GM23338 (cell line): ENCODE data around the gene TOM1L2. TPM values are rescaled to one million over a fixed set of nuclear protein-coding genes. Genes with fewer than 3 reads are reported as not detected.

Source experiments
- ATAC-seq: fragments of 200-7000 bp; cut with Tn5 transposase; 3 replicates; pipeline ENCODE4 v1.9.1; 2020
- DNase-seq: peaks from one replicate; pipeline ENCODE4 v3.0.0-alpha.2; 2015; ENCODE audit warnings: low spot score
- H2AFZ ChIP-seq: fragments of 200-600 bp; sonication (generic); 2 replicates; pipeline ENCODE4 v1.8.0; 2016; ENCODE audit warnings: antibody characterized with exemption, mild to moderate bottlenecking, moderate library complexity
- H3F3A ChIP-seq: fragments of 200-600 bp; sonication (generic); replicated peaks from 2 replicates; pipeline ENCODE4 v1.8.0; 2017; ENCODE audit warnings: antibody characterized with exemption, mixed run types, low read depth
- H3K27ac ChIP-seq: fragments of 200-600 bp; sonication (generic); 2 replicates; pipeline ENCODE4 v1.6.1; 2016; ENCODE audit warnings: low read depth
- H3K27me3 ChIP-seq: fragments of 200-600 bp; sonication (generic); 2 replicates; pipeline ENCODE4 v1.8.0; 2016; ENCODE audit warnings: mild to moderate bottlenecking, mixed run types, moderate library complexity; ENCODE audit not compliant: insufficient read depth
- H3K36me3 ChIP-seq: fragments of 200-600 bp; sonication (generic); 2 replicates; pipeline ENCODE4 v1.8.0; 2016; ENCODE audit warnings: mild to moderate bottlenecking; ENCODE audit not compliant: insufficient read depth
- H3K4me1 ChIP-seq: fragments of 200-600 bp; sonication (generic); 2 replicates; pipeline ENCODE4 v1.8.0; 2016; ENCODE audit warnings: mild to moderate bottlenecking, moderate library complexity; ENCODE audit not compliant: insufficient read depth
- H3K4me2 ChIP-seq: fragments of 200-600 bp; sonication (generic); 2 replicates; pipeline ENCODE4 v1.7.1; 2017; ENCODE audit warnings: mixed run types
- H3K4me3 ChIP-seq: fragments of 200-600 bp; sonication (generic); 2 replicates; pipeline ENCODE4 v1.6.1; 2016; ENCODE audit warnings: mixed run types
- H3K79me2 ChIP-seq: fragments of 200-600 bp; sonication (generic); replicated peaks from 2 replicates; pipeline ENCODE4 v1.8.0; 2017; ENCODE audit warnings: mild to moderate bottlenecking; ENCODE audit not compliant: insufficient read depth
- H3K9me2 ChIP-seq: fragments of 200-600 bp; sonication (generic); 2 replicates; pipeline ENCODE4 v1.8.0; 2017; ENCODE audit not compliant: insufficient read depth
- H4K20me1 ChIP-seq: fragments of 200-600 bp; sonication (generic); replicated peaks from 2 replicates; pipeline ENCODE4 v1.8.0; 2017; ENCODE audit warnings: mild to moderate bottlenecking; ENCODE audit not compliant: insufficient read depth
- H3K27ac Mint-ChIP-seq: 2 replicates; pipeline ENCODE4 v1.8.0; 2020; ENCODE audit warnings: inconsistent platforms, mild to moderate bottlenecking, moderate library complexity, mixed read lengths
- H3K27me3 Mint-ChIP-seq: 3 replicates; pipeline ENCODE4 v1.8.0; 2022; ENCODE audit warnings: low read depth, mild to moderate bottlenecking, moderate library complexity, mixed read lengths, inconsistent platforms; ENCODE audit not compliant: insufficient read depth, poor library complexity
- H3K36me3 Mint-ChIP-seq: 3 replicates; pipeline ENCODE4 v1.8.0; 2021; ENCODE audit warnings: low read depth, mild to moderate bottlenecking, inconsistent platforms, moderate library complexity, mixed read lengths
- H3K4me1 Mint-ChIP-seq: 3 replicates; pipeline ENCODE4 v1.8.0; 2020; ENCODE audit warnings: mild to moderate bottlenecking, inconsistent platforms, mixed read lengths
- H3K4me3 Mint-ChIP-seq: 3 replicates; pipeline ENCODE4 v1.8.0; 2021; ENCODE audit warnings: moderate library complexity, mild to moderate bottlenecking, inconsistent platforms, mixed read lengths
- H3K9me3 Mint-ChIP-seq: 3 replicates; pipeline ENCODE4 v1.8.0; 2020; ENCODE audit warnings: moderate library complexity, mild to moderate bottlenecking, inconsistent platforms, mixed read lengths
- EZH2phosphoT487 ChIP-seq: fragments of 200-600 bp; sonication (generic); IDR thresholded peaks from one replicate; pipeline ENCODE4 v1.8.1; 2018; ENCODE audit warnings: antibody characterized with exemption; ENCODE audit not compliant: unreplicated experiment
- NANOG ChIP-seq: IDR thresholded peaks from 2 replicates; pipeline ENCODE4 v1.6.1; 2016; ENCODE audit warnings: antibody characterized with exemption, borderline replicate concordance
- STAT1 ChIP-seq: IDR thresholded peaks from one replicate; pipeline ENCODE4 v1.6.1; 2016; ENCODE audit warnings: antibody characterized with exemption; ENCODE audit not compliant: unreplicated experiment
- ZNF114 ChIP-seq: fragments of 250-450 bp; sonication (Bioruptor Pico); IDR thresholded peaks from 2 replicates; pipeline ENCODE4 v1.5.0; 2020; ENCODE audit warnings: mild to moderate bottlenecking, moderate library complexity
- polyA plus RNA-seq: library from polyadenylated mRNA; unstranded; fragments of >200 nt; fragmentation: Nextera tagmentation; extraction: Ambion mirVana; gene quantifications from 2 replicates; pipeline ENCODE4 v1.2.1, GENCODE V29; 2016
- total RNA-seq: library from RNA; depleted of rRNA; stranded (reverse); fragments of >200 nt; shearing (Covaris generic); gene quantifications from 2 replicates; pipeline ENCODE4 v1.2.3, GENCODE V29; 2014
- TF ChIP-seq, protein P1 (sequence below): fragments of 250-450 bp; sonication (Bioruptor Pico); IDR thresholded peaks from 2 replicates; pipeline ENCODE4 v1.5.0; 2020; ENCODE audit warnings: mild to moderate bottlenecking, moderate library complexity
- TF ChIP-seq, protein P2 (sequence below): IDR thresholded peaks from 2 replicates; pipeline ENCODE4 v1.6.1; 2016; ENCODE audit warnings: antibody characterized with exemption
- TF ChIP-seq, protein P3 (sequence below), 2 experiments: fragments of 200-600 bp in 1 of 2; sonication (generic) in 1 of 2; conservative IDR thresholded peaks; 2 replicates each; pipeline versions ENCODE4 v1.5.1 to v1.6.1; 2016 to 2017; ENCODE audit warnings: antibody characterized with exemption in 2 of 2, low read depth in 2 of 2, mild to moderate bottlenecking in 2 of 2, moderate library complexity in 1 of 2

TOM1L2 gene
- total and polyA plus RNA-seq, 2 experiments from 2014 or later: 3.3 TPM

DNA sequence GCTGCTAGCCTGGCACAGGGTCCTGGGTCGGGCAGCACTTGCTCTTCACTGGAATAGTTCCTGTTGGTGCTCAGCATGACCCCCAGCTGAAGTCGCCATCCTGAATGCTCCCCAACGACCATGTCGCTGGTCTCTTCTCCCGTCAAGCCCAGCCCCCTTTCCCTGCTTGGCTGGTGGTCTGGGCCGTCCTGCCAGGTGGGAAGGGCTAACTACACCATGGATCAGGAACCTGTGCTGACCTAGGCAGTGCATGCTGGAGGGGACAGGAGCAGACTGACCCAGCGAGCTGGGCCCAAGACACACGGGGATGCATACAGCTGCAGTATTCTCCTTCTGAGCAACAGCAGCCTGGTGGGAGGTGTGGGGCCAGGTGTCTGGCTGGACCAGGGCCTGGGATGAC is 126.2 kb downstream of the TOM1L2 start:
- no peaks in the 10 kb centered on the region; the same call in 2 of the 3 replicates for H3K9me3 Mint-ChIP-seq
- Histone ChIP-seq H2AFZ (no peak overlapping the region), H3K27me3 (no peaks in the 10 kb centered on the region), H3K27ac (no peak overlapping the region), H3K9me2 (no peaks in the 10 kb centered on the region), H3F3A (peaks cover 3% of the 10 kb centered on the region; the same call in 1 of the 2 replicates), H3K79me2 (no peaks in the 10 kb centered on the region), H4K20me1 (no peaks in the 10 kb centered on the region), H3K36me3 (no peaks in the 10 kb centered on the region), H3K4me3 (no peak overlapping the region), H3K4me1 (peaks cover 24% of the 10 kb centered on the region), H3K4me2 (no peak overlapping the region)
- no peak for DNase-seq
- H3K36me3 Mint-ChIP-seq: no peaks in the 10 kb centered on the region
- no peak overlapping the region for H3K4me3 Mint-ChIP-seq
- no peak for TF ChIP-seq STAT1
- TF ChIP-seq, protein P1, sequence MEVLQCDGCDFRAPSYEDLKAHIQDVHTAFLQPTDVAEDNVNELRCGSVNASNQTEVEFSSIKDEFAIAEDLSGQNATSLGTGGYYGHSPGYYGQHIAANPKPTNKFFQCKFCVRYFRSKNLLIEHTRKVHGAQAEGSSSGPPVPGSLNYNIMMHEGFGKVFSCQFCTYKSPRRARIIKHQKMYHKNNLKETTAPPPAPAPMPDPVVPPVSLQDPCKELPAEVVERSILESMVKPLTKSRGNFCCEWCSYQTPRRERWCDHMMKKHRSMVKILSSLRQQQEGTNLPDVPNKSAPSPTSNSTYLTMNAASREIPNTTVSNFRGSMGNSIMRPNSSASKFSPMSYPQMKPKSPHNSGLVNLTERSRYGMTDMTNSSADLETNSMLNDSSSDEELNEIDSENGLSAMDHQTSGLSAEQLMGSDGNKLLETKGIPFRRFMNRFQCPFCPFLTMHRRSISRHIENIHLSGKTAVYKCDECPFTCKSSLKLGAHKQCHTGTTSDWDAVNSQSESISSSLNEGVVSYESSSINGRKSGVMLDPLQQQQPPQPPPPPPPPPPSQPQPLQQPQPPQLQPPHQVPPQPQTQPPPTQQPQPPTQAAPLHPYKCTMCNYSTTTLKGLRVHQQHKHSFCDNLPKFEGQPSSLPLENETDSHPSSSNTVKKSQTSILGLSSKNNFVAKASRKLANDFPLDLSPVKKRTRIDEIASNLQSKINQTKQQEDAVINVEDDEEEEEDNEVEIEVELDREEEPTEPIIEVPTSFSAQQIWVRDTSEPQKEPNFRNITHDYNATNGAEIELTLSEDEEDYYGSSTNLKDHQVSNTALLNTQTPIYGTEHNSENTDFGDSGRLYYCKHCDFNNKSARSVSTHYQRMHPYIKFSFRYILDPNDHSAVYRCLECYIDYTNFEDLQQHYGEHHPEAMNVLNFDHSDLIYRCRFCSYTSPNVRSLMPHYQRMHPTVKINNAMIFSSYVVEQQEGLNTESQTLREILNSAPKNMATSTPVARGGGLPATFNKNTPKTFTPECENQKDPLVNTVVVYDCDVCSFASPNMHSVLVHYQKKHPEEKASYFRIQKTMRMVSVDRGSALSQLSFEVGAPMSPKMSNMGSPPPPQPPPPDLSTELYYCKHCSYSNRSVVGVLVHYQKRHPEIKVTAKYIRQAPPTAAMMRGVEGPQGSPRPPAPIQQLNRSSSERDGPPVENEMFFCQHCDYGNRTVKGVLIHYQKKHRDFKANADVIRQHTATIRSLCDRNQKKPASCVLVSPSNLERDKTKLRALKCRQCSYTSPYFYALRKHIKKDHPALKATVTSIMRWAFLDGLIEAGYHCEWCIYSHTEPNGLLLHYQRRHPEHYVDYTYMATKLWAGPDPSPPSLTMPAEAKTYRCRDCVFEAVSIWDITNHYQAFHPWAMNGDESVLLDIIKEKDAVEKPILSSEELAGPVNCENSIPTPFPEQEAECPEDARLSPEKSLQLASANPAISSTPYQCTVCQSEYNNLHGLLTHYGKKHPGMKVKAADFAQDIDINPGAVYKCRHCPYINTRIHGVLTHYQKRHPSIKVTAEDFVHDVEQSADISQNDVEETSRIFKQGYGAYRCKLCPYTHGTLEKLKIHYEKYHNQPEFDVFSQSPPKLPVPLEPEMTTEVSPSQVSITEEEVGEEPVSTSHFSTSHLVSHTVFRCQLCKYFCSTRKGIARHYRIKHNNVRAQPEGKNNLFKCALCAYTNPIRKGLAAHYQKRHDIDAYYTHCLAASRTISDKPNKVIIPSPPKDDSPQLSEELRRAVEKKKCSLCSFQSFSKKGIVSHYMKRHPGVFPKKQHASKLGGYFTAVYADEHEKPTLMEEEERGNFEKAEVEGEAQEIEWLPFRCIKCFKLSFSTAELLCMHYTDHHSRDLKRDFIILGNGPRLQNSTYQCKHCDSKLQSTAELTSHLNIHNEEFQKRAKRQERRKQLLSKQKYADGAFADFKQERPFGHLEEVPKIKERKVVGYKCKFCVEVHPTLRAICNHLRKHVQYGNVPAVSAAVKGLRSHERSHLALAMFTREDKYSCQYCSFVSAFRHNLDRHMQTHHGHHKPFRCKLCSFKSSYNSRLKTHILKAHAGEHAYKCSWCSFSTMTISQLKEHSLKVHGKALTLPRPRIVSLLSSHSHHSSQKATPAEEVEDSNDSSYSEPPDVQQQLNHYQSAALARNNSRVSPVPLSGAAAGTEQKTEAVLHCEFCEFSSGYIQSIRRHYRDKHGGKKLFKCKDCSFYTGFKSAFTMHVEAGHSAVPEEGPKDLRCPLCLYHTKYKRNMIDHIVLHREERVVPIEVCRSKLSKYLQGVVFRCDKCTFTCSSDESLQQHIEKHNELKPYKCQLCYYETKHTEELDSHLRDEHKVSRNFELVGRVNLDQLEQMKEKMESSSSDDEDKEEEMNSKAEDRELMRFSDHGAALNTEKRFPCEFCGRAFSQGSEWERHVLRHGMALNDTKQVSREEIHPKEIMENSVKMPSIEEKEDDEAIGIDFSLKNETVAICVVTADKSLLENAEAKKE (CRISPR knock-in tag): no peak
- TF ChIP-seq, protein P2, sequence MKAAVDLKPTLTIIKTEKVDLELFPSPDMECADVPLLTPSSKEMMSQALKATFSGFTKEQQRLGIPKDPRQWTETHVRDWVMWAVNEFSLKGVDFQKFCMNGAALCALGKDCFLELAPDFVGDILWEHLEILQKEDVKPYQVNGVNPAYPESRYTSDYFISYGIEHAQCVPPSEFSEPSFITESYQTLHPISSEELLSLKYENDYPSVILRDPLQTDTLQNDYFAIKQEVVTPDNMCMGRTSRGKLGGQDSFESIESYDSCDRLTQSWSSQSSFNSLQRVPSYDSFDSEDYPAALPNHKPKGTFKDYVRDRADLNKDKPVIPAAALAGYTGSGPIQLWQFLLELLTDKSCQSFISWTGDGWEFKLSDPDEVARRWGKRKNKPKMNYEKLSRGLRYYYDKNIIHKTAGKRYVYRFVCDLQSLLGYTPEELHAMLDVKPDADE: no peak
- no peak for ATAC-seq
- H3K27me3 Mint-ChIP-seq: peaks cover 25% of the 10 kb centered on the region
- peaks cover 62% of the 10 kb centered on the region for H3K4me1 Mint-ChIP-seq
- H3K27ac Mint-ChIP-seq: no peak overlapping the region

DNA sequence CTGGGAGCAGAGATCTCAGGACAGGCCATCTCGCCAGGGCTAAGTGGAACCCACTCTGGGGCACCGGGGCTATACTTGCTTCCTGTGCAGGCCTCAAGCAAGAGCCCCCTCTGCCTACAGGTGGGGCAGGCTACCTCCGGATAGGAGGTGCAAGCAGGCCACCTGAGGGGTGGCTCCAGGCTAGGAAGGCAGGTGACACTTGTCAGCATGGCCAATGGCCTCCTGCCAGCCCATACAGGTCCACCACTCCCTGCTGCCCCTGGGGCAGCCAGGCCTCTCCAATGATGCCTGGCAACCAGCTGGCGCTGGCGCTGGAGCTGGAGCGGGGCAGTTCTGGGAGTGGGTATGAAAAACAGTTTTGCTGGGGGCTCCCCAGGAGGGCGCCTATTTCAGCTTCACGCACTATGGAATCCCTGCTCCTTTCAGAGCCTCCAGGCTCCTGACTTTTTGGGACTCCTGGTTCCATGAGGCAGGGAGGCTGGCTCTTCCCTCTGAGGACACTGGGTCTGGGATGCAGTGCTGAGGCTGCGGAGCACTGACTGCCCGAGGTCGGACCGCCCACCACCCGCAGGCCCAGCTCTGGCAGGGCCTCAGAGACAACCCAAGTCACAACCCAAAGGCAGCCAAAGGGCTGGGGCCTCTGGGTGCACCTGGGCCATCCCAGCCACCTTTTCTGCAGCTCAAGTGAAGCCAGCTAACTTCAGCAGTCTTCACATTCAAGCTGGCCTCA is 127.0 kb downstream of the TOM1L2 start:
- no peak overlapping the region; the same call in 2 of the 3 replicates for H3K4me3 Mint-ChIP-seq
- peaks cover 6% of the 10 kb centered on the region; the same call in 1 of the 2 replicates for H3F3A ChIP-seq
- H3K9me3 Mint-ChIP-seq: no peaks in the 10 kb centered on the region; the same call in 2 of the 3 replicates
- TF ChIP-seq EZH2phosphoT487: no peak
- no peak for TF ChIP-seq ZNF114 (CRISPR knock-in tag)
- no peak for TF ChIP-seq NANOG
- TF ChIP-seq, protein P3, sequence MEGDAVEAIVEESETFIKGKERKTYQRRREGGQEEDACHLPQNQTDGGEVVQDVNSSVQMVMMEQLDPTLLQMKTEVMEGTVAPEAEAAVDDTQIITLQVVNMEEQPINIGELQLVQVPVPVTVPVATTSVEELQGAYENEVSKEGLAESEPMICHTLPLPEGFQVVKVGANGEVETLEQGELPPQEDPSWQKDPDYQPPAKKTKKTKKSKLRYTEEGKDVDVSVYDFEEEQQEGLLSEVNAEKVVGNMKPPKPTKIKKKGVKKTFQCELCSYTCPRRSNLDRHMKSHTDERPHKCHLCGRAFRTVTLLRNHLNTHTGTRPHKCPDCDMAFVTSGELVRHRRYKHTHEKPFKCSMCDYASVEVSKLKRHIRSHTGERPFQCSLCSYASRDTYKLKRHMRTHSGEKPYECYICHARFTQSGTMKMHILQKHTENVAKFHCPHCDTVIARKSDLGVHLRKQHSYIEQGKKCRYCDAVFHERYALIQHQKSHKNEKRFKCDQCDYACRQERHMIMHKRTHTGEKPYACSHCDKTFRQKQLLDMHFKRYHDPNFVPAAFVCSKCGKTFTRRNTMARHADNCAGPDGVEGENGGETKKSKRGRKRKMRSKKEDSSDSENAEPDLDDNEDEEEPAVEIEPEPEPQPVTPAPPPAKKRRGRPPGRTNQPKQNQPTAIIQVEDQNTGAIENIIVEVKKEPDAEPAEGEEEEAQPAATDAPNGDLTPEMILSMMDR (conservative IDR thresholded peaks at IDR 0.05; ENCODE audit: low read depth in 2 of 2): no peak
- TF ChIP-seq STAT1: no peak
- no peak overlapping the region for H3K27ac ChIP-seq
- no peak for ATAC-seq
- H2AFZ ChIP-seq: no peak overlapping the region
- H3K4me1 ChIP-seq: peaks cover 20% of the 10 kb centered on the region
- H3K4me1 Mint-ChIP-seq: peaks cover 57% of the 10 kb centered on the region
- peaks cover 27% of the 10 kb centered on the region for H3K27me3 Mint-ChIP-seq
- no peak overlapping the region for H3K27ac Mint-ChIP-seq
- no peaks in the 10 kb centered on the region for H3K36me3 ChIP-seq
- H3K36me3 Mint-ChIP-seq: no peaks in the 10 kb centered on the region
- H3K27me3 ChIP-seq: no peaks in the 10 kb centered on the region
- H3K9me2 ChIP-seq: no peaks in the 10 kb centered on the region
- DNase-seq: no peak
- H3K4me3 ChIP-seq: no peak overlapping the region
- no peaks in the 10 kb centered on the region for H3K79me2 ChIP-seq
- no peak overlapping the region for H3K4me2 ChIP-seq
- H4K20me1 ChIP-seq: no peaks in the 10 kb centered on the region
